NCI-H187 (cell line): ENCODE measurements around the gene NRXN3.

ENCODE experiments used
- DNase-seq, 2 experiments: peaks; one replicate each; lab custom pipeline; 2025; lab: John Stamatoyannopoulos, UW

NRXN3 gene

GRCh38 chr14:79137045-79137430 is 966.9 kb downstream of the NRXN3 start:
- no peak for DNase-seq

- no peak for DNase-seq
These were observed 967.7 kb downstream of the NRXN3 start for GRCh38 chr14:79137836-79138235.

- DNase-seq = no peak
These were observed 974.7 kb downstream of the NRXN3 start for GRCh38 chr14:79144896-79145295.

GRCh38 chr14:79150226-79150625 is 980.1 kb downstream of the NRXN3 start:
- no peak for DNase-seq

- DNase-seq = no peak
These were observed 987.2 kb downstream of the NRXN3 start for GRCh38 chr14:79157369-79157768.

- no peak for DNase-seq
These were observed 991.4 kb downstream of the NRXN3 start for GRCh38 chr14:79161571-79161970.

GRCh38 chr14:79162833-79163232 is 992.7 kb downstream of the NRXN3 start:
- DNase-seq = no peak

GRCh38 chr14:79165471-79166090 is 995.4 kb downstream of the NRXN3 start:
- DNase-seq = no peak

- no peak for DNase-seq
These were observed 996.0 kb downstream of the NRXN3 start for GRCh38 chr14:79166171-79166570.

- DNase-seq = no peak
These were observed 997.8 kb downstream of the NRXN3 start for GRCh38 chr14:79167957-79168356.

- no peak for DNase-seq
These were observed 1005.5 kb downstream of the NRXN3 start for GRCh38 chr14:79175671-79176070.

GRCh38 chr14:79177106-79177505 is 1006.9 kb downstream of the NRXN3 start:
- DNase-seq = no peak

- no peak for DNase-seq
These were observed 1008.5 kb downstream of the NRXN3 start for GRCh38 chr14:79178719-79179118.

- DNase-seq = no peak
These were observed 1009.8 kb downstream of the NRXN3 start for GRCh38 chr14:79179985-79180384.

- no peak for DNase-seq
These were observed 1010.5 kb downstream of the NRXN3 start for GRCh38 chr14:79180656-79181055.

GRCh38 chr14:79186523-79186922 is 1016.4 kb downstream of the NRXN3 start:
- no peak for DNase-seq

- no peak for DNase-seq
These were observed 1023.7 kb downstream of the NRXN3 start for GRCh38 chr14:79193689-79194477.

- DNase-seq = no peak
These were observed 1026.0 kb downstream of the NRXN3 start for GRCh38 chr14:79196216-79196615.

GRCh38 chr14:79197516-79197915 is 1027.3 kb downstream of the NRXN3 start:
- no peak for DNase-seq

- DNase-seq = no peak
These were observed 1029.0 kb downstream of the NRXN3 start for GRCh38 chr14:79199217-79199616.

- no peak for DNase-seq
These were observed 1031.5 kb downstream of the NRXN3 start for GRCh38 chr14:79201564-79202207.

GRCh38 chr14:79204591-79204990 is 1034.4 kb downstream of the NRXN3 start:
- no peak for DNase-seq

- DNase-seq = no peak
These were observed 1039.2 kb downstream of the NRXN3 start for GRCh38 chr14:79209418-79209817.
